Hematopoietic multipotent progenitor cell treated with erythropoietin and hydrocortisone succinate and interleukin-3 and kit ligand, for 15 days (in vitro differentiated cells): ENCODE results near the gene TPBGL.

Source experiments
- DNase-seq: peaks from one replicate; pipeline ENCODE4 v3.0.0-alpha.2; 2015; ENCODE audit warnings: low spot score

TPBGL gene

GRCh38 chr11:75240311-75241035 lies at the start of gene TPBGL:
Gene TPBGL (plus strand): TSS chr11:75240774. CDS start chr11:75241050, 276 bp downstream.
- DNase-seq = no peak

GRCh38 chr11:75191330-75191717 lies 49.2 kb upstream of the TPBGL start:
- no peak for DNase-seq

GRCh38 chr11:75193271-75193670 lies 47.3 kb upstream of the TPBGL start:
- no peak for DNase-seq

GRCh38 chr11:75193711-75194110 lies 46.9 kb upstream of the TPBGL start:
- DNase-seq = no peak

GRCh38 chr11:75194147-75194546 lies 46.4 kb upstream of the TPBGL start:
- no peak for DNase-seq

GRCh38 chr11:75195167-75195962 lies 45.2 kb upstream of the TPBGL start:
- no peak for DNase-seq

GRCh38 chr11:75196426-75196825 lies 44.1 kb upstream of the TPBGL start:
- no peak for DNase-seq

GRCh38 chr11:75197512-75198277 lies 42.9 kb upstream of the TPBGL start:
- no peak for DNase-seq

GRCh38 chr11:75198278-75198973 lies 42.1 kb upstream of the TPBGL start:
- DNase-seq = no peak

- DNase-seq = no peak
Observed at GRCh38 chr11:75199412-75199955, 41.1 kb upstream of the TPBGL start.

GRCh38 chr11:75200051-75200450 lies 40.5 kb upstream of the TPBGL start:
- DNase-seq = no peak

- DNase-seq = no peak
Observed at GRCh38 chr11:75200531-75200930, 40.0 kb upstream of the TPBGL start.

GRCh38 chr11:75201771-75202170 lies 38.8 kb upstream of the TPBGL start:
- DNase-seq = no peak

GRCh38 chr11:75202195-75202594 lies 38.4 kb upstream of the TPBGL start:
- no peak for DNase-seq

GRCh38 chr11:75203138-75203537 lies 37.4 kb upstream of the TPBGL start:
- DNase-seq = no peak

- DNase-seq = no peak
Observed at GRCh38 chr11:75203641-75204011, 36.9 kb upstream of the TPBGL start.

- DNase-seq = no peak
Observed at GRCh38 chr11:75204012-75204674, 36.4 kb upstream of the TPBGL start.

- peak; percentile 76 for DNase-seq
Observed at GRCh38 chr11:75204685-75205563, 35.6 kb upstream of the TPBGL start.

- DNase-seq = no peak
Observed at GRCh38 chr11:75205564-75206020, 35.0 kb upstream of the TPBGL start.

- no peak for DNase-seq
Observed at GRCh38 chr11:75208446-75208845, 32.1 kb upstream of the TPBGL start.
